KOPT-K1 (cell line): ENCODE measurements around the gene L3MBTL3.
A peak's percentile ranks its signal among the peaks of the same experiment; 100 is the strongest.

ENCODE experiments used
- H3K27ac ChIP-seq: fragments of 200-600 bp; sonication (generic); 2 replicates; pipeline ENCODE4 v1.5.1; 2016; ENCODE audit warnings: antibody characterized with exemption, mild to moderate bottlenecking, low read depth, low read length; ENCODE audit not compliant: poor library complexity, severe bottlenecking
- H3K36me3 ChIP-seq: fragments of 200-600 bp; sonication (generic); 2 replicates; pipeline ENCODE4 v1.5.1; 2017; ENCODE audit warnings: antibody characterized with exemption, mild to moderate bottlenecking, low read length, moderate library complexity; ENCODE audit not compliant: insufficient read depth
- H3K9me3 ChIP-seq: fragments of 200-600 bp; sonication (generic); 2 replicates; pipeline ENCODE4 v1.5.1; 2017; ENCODE audit warnings: antibody characterized with exemption, low read length, mild to moderate bottlenecking; ENCODE audit not compliant: insufficient read depth, poor library complexity, severe bottlenecking

The L3MBTL3 gene

GRCh38 chr6:130018292-130018743 lies at the start of gene L3MBTL3:
L3MBTL3 (plus strand) TSS chr6:130018581; CDS start chr6:130042700, 24,119 bp downstream.
- Histone ChIP-seq H3K27ac (peak within 1 kb of the TSS; percentile 58), H3K36me3 (no peaks in the 10 kb centered on the region; the same call in 1 of the 2 replicates), H3K9me3 (no peaks in the 10 kb centered on the region)

- Histone ChIP-seq H3K36me3 (no peaks in the 10 kb centered on the region), H3K27ac (no peak overlapping the region), H3K9me3 (peaks cover 3% of the 10 kb centered on the region)
Measured at GRCh38 chr6:129969064-129969463, 49.3 kb upstream of the L3MBTL3 start.

GRCh38 chr6:129976110-129976509 lies 42.3 kb upstream of the L3MBTL3 start:
- Histone ChIP-seq H3K36me3 (no peaks in the 10 kb centered on the region), H3K9me3 (peaks cover 9% of the 10 kb centered on the region), H3K27ac (no peak overlapping the region)

- Histone ChIP-seq H3K9me3 (peaks cover 9% of the 10 kb centered on the region), H3K36me3 (no peaks in the 10 kb centered on the region), H3K27ac (no peak overlapping the region)
Measured at GRCh38 chr6:129978148-129978916, 40.0 kb upstream of the L3MBTL3 start.

- no peaks in the 10 kb centered on the region for H3K36me3 ChIP-seq
- peaks cover 9% of the 10 kb centered on the region for H3K9me3 ChIP-seq
- no peak overlapping the region for H3K27ac ChIP-seq
Measured at GRCh38 chr6:129980821-129981220, 37.6 kb upstream of the L3MBTL3 start.

GRCh38 chr6:129981598-129981997 lies 36.8 kb upstream of the L3MBTL3 start:
- Histone ChIP-seq H3K9me3 (peaks cover 9% of the 10 kb centered on the region), H3K36me3 (no peaks in the 10 kb centered on the region), H3K27ac (no peak overlapping the region)

- no peaks in the 10 kb centered on the region for H3K36me3 ChIP-seq
- H3K9me3 ChIP-seq, result no peaks in the 10 kb centered on the region
- no peak overlapping the region for H3K27ac ChIP-seq
Measured at GRCh38 chr6:129989396-129989795, 29.0 kb upstream of the L3MBTL3 start.

- no peaks in the 10 kb centered on the region for H3K36me3 ChIP-seq
- H3K27ac ChIP-seq, result no peak overlapping the region
- H3K9me3 ChIP-seq, result no peaks in the 10 kb centered on the region
Measured at GRCh38 chr6:129992881-129993280, 25.5 kb upstream of the L3MBTL3 start.

- no peaks in the 10 kb centered on the region for H3K9me3 ChIP-seq
- no peaks in the 10 kb centered on the region for H3K36me3 ChIP-seq
- no peak overlapping the region for H3K27ac ChIP-seq
Measured at GRCh38 chr6:129994410-129994809, 24.0 kb upstream of the L3MBTL3 start.

- Histone ChIP-seq H3K9me3 (no peaks in the 10 kb centered on the region), H3K27ac (no peak overlapping the region), H3K36me3 (no peaks in the 10 kb centered on the region)
Measured at GRCh38 chr6:129996387-129996786, 22.0 kb upstream of the L3MBTL3 start.

GRCh38 chr6:130000526-130001421 lies 17.6 kb upstream of the L3MBTL3 start:
- H3K36me3 ChIP-seq, result no peaks in the 10 kb centered on the region
- no peak overlapping the region for H3K27ac ChIP-seq
- no peaks in the 10 kb centered on the region for H3K9me3 ChIP-seq

- H3K9me3 ChIP-seq, result no peaks in the 10 kb centered on the region
- H3K36me3 ChIP-seq, result no peaks in the 10 kb centered on the region
Measured at GRCh38 chr6:130008236-130008873, 10.0 kb upstream of the L3MBTL3 start.

GRCh38 chr6:130009146-130009545 lies 9.2 kb upstream of the L3MBTL3 start:
- Histone ChIP-seq H3K36me3 (no peaks in the 10 kb centered on the region), H3K9me3 (no peaks in the 10 kb centered on the region), H3K27ac (no peak overlapping the region)

More at GRCh38 chr6:130008236-130008873, 10.0 kb upstream of the L3MBTL3 start:
- no peak overlapping the region for H3K27ac ChIP-seq

GRCh38 chr6:130010387-130010786 lies 8.0 kb upstream of the L3MBTL3 start:
- H3K27ac ChIP-seq, result no peak overlapping the region
- no peaks in the 10 kb centered on the region for H3K9me3 ChIP-seq
- no peaks in the 10 kb centered on the region for H3K36me3 ChIP-seq

GRCh38 chr6:130012728-130013127 lies 5.7 kb upstream of the L3MBTL3 start:
- no peak overlapping the region for H3K27ac ChIP-seq
- H3K9me3 ChIP-seq, result no peaks in the 10 kb centered on the region
- H3K36me3 ChIP-seq, result no peaks in the 10 kb centered on the region
